SK-N-SH (cell line): Measurements from ENCODE around the gene SLC22A4. TPM values are rescaled to one million over a fixed set of nuclear protein-coding genes. Genes with fewer than 3 reads are reported as not detected.

Experiments used
- CTCF ChIA-PET: fragments of 300-600, 350-600 bp; formaldehyde crosslinking; extraction: SDS; loops from one replicate; lab custom pipeline; 2021; lab: Yijun Ruan, JAX
- POLR2A ChIA-PET: fragments of 350-600 bp; sonication (Branson Sonifier 250); formaldehyde crosslinking; extraction: SDS; loops from one replicate; lab custom pipeline; 2020; ENCODE audit warnings: antibody characterized with exemption, inconsistent platforms; lab: Yijun Ruan, JAX
- DNase-seq: peaks from one replicate; pipeline ENCODE4 v3.0.0; 2012
- H2AFZ ChIP-seq: fragments of 200-600 bp; sonication (generic); 2 replicates; pipeline ENCODE4 v1.8.1; 2016; ENCODE audit warnings: antibody characterized with exemption, mild to moderate bottlenecking, low read depth
- H3F3A ChIP-seq: fragments of 200-600 bp; sonication (generic); replicated peaks from 2 replicates; pipeline ENCODE3; 2016; ENCODE audit warnings: antibody characterized with exemption, mild to moderate bottlenecking; ENCODE audit not compliant: insufficient read depth
- H3K27ac ChIP-seq, 2 experiments: fragments of 200-500 bp in 1 of 2; fragments of 200-600 bp in 1 of 2; sonication (Bioruptor generic) in 1 of 2; sonication (generic), shearing (Covaris generic) in 1 of 2; 2 replicates each; pipeline versions ENCODE4 v1.5.1 to v1.6.1; 2014 to 2016; ENCODE audit warnings: low read depth in 2 of 2, inconsistent platforms in 1 of 2, low read length in 1 of 2, mild to moderate bottlenecking in 1 of 2, mixed read lengths in 1 of 2
- H3K27me3 ChIP-seq: fragments of 200-600 bp; sonication (generic), shearing (Covaris generic); 2 replicates; pipeline ENCODE4 v1.6.1; 2016; ENCODE audit warnings: mixed run types; ENCODE audit not compliant: insufficient read depth
- H3K36me3 ChIP-seq, 2 experiments: fragments of 200-500 bp in 1 of 2; fragments of 200-600 bp in 1 of 2; sonication (Bioruptor generic) in 1 of 2; sonication (generic) in 1 of 2; replicated peaks in 1 of 2; 2 replicates each; pipeline versions ENCODE3 to v1.5.1; 2014 to 2016; ENCODE audit warnings: low read length in 1 of 2, mild to moderate bottlenecking in 1 of 2; ENCODE audit not compliant: insufficient read depth in 2 of 2, control insufficient read depth in 1 of 2
- H3K4me1 ChIP-seq, 2 experiments: fragments of 200-500 bp in 1 of 2; fragments of 200-600 bp in 1 of 2; sonication (Bioruptor generic) in 1 of 2; sonication (generic), shearing (Covaris generic) in 1 of 2; 2 replicates each; pipeline versions ENCODE4 v1.5.1 to v1.6.1; 2014 to 2016; ENCODE audit warnings: low read depth in 1 of 2, low read length in 1 of 2, mixed run types in 1 of 2; ENCODE audit not compliant: insufficient read depth in 2 of 2, control insufficient read depth in 1 of 2
- H3K4me2 ChIP-seq: fragments of 200-600 bp; sonication (generic), shearing (Covaris generic); 2 replicates; pipeline ENCODE4 v1.6.1; 2017; ENCODE audit warnings: mixed run types
- H3K4me3 ChIP-seq, 2 experiments: fragments of 200-500 bp in 1 of 2; fragments of 200-600 bp in 1 of 2; sonication (Bioruptor generic) in 1 of 2; sonication (generic), shearing (Covaris generic) in 1 of 2; 2 replicates each; pipeline versions ENCODE4 v1.5.1 to v1.8.1; 2014 to 2016; ENCODE audit warnings: low read depth in 2 of 2, inconsistent platforms in 1 of 2, low read length in 1 of 2, mild to moderate bottlenecking in 1 of 2, mixed read lengths in 1 of 2, moderate library complexity in 1 of 2
- H3K79me2 ChIP-seq: fragments of 200-600 bp; sonication (generic); 2 replicates; pipeline ENCODE4 v1.8.1; 2017; ENCODE audit warnings: mild to moderate bottlenecking; ENCODE audit not compliant: insufficient read depth
- H3K9ac ChIP-seq: fragments of 200-600 bp; sonication (generic); 2 replicates; pipeline ENCODE4 v1.6.1; 2017; ENCODE audit warnings: mixed run types
- H3K9me2 ChIP-seq: fragments of 200-600 bp; sonication (generic); 2 replicates; pipeline ENCODE4 v1.6.1; 2017; ENCODE audit warnings: mixed run types
- H3K9me3 ChIP-seq: fragments of 200-600 bp; sonication (generic); 2 replicates; pipeline ENCODE4 v1.6.1; 2017; ENCODE audit warnings: mixed run types, mild to moderate bottlenecking, moderate library complexity
- H4K20me1 ChIP-seq: fragments of 200-600 bp; sonication (generic); 2 replicates; pipeline ENCODE4 v1.6.1; 2017; ENCODE audit warnings: mild to moderate bottlenecking, mixed run types; ENCODE audit not compliant: insufficient read depth
- CHD2 ChIP-seq: fragments of 150-350 bp; IDR thresholded peaks from 2 replicates; pipeline ENCODE4 v1.6.1; 2018; ENCODE audit warnings: low read length; ENCODE audit not compliant: partially characterized antibody
- CTCF ChIP-seq: fragments of 200-600 bp; sonication (generic); IDR thresholded peaks from 2 replicates; pipeline ENCODE4 v1.6.1; 2017; ENCODE audit warnings: antibody characterized with exemption, mild to moderate bottlenecking, moderate library complexity
- ELF1 ChIP-seq: IDR thresholded peaks from 2 replicates; pipeline ENCODE4 v1.4.0; 2012
- EP300 ChIP-seq, 2 experiments: IDR thresholded peaks; 2 replicates each; pipeline versions ENCODE4 v1.4.0 to v1.6.1; 2012; ENCODE audit warnings: borderline replicate concordance in 1 of 2, low read depth in 1 of 2, low read length in 1 of 2
- EZH2phosphoT487 ChIP-seq: fragments of 200-600 bp; sonication (generic); IDR thresholded peaks from 2 replicates; pipeline ENCODE4 v1.6.1; 2017; ENCODE audit warnings: low read depth, mixed run types, mild to moderate bottlenecking, antibody characterized with exemption, moderate library complexity, borderline replicate concordance
- FOXJ3 ChIP-seq: sonication (generic); formaldehyde crosslinking; IDR thresholded peaks from 2 replicates; pipeline ENCODE4 v1.5.1; 2020; ENCODE audit warnings: mild to moderate bottlenecking, missing genetic modification reagents
- FOXM1 ChIP-seq: IDR thresholded peaks from 2 replicates; pipeline ENCODE4 v1.4.0; 2012; ENCODE audit warnings: low read depth, mild to moderate bottlenecking
- JUND ChIP-seq: IDR thresholded peaks from 2 replicates; pipeline ENCODE4 v1.4.0; 2012
- MAX ChIP-seq: IDR thresholded peaks from 2 replicates; pipeline ENCODE4 v1.4.0; 2012; ENCODE audit warnings: low read depth
- NFIC ChIP-seq: IDR thresholded peaks from 2 replicates; pipeline ENCODE4 v1.4.0; 2012; ENCODE audit warnings: borderline replicate concordance
- RXRA ChIP-seq: IDR thresholded peaks from 2 replicates; pipeline ENCODE4 v1.4.0; 2012; ENCODE audit warnings: low read depth, mild to moderate bottlenecking, borderline replicate concordance
- SIN3A ChIP-seq: IDR thresholded peaks from 2 replicates; pipeline ENCODE4 v1.6.1; 2012; ENCODE audit warnings: low read depth, mild to moderate bottlenecking, low read length, moderate library complexity, borderline replicate concordance
- USF1 ChIP-seq: IDR thresholded peaks from 2 replicates; pipeline ENCODE4 v1.4.0; 2012; ENCODE audit warnings: low read depth, borderline replicate concordance
- USF2 ChIP-seq: fragments of 150-350 bp; IDR thresholded peaks from 2 replicates; pipeline ENCODE4 v1.6.1; 2017; ENCODE audit warnings: antibody characterized with exemption, low read length, low read depth, borderline replicate concordance
- WGBS: methylation state at CpG from one replicate; pipeline ENCODE4 v1.1.6; 2017; ENCODE audit warnings: low lambda C conversion rate; 5-methylcytosine and 5-hydroxymethylcytosine counted together
- polyA plus RNA-seq, 3 experiments: library from polyadenylated mRNA; depleted of rRNA; stranded (reverse); fragments of >200 nt; gene quantifications; 2 replicates each; pipeline ENCODE4 v1.2.3, GENCODE V29; 2012

The SLC22A4 gene
- polyA plus RNA-seq, 1 of the 3 experiments (the other 2 are of a cell fraction), result 3.3 TPM

- CTCF ChIA-PET, result interaction anchor here (1.0 to 1.4 kb wide), 2 partner anchors 9 to 10 kb away, joined by 3 to 5 read pairs; no protein-coding TSS in a partner anchor
Measured at GRCh38 chr5:132376694-132377641, 82.8 kb downstream of the SLC22A4 start.

GRCh38 chr5:132377738-132378137, 83.5 kb downstream of the SLC22A4 start:
- Histone ChIP-seq H4K20me1 (no peaks in the 10 kb centered on the region), H3K4me2 (no peak overlapping the region), H3K9me2 (no peaks in the 10 kb centered on the region), H3K4me3 (no peak overlapping the region), H3K9me3 (no peaks in the 10 kb centered on the region), H3K36me3 (peaks cover 0 to 9% of the 10 kb centered on the region in 2 experiments), H3K27ac (no peak overlapping the region), H2AFZ (no peak overlapping the region), H3K27me3 (no peaks in the 10 kb centered on the region), H3K79me2 (no peaks in the 10 kb centered on the region), H3K4me1 (no peaks in the 10 kb centered on the region; a peak in 1 of 4 replicates), H3F3A (no peaks in the 10 kb centered on the region), H3K9ac (no peak overlapping the region)
- no peak for DNase-seq
- CTCF ChIA-PET, result interaction anchor here (1.0 to 1.6 kb wide), 2 partner anchors 8 to 123 kb away, joined by 5 to 9 read pairs; no protein-coding TSS in a partner anchor
- POLR2A ChIA-PET, result no interaction called here
- 89% methylated on average over 3 of the region's 7 CpGs for WGBS
- TF ChIP-seq RXRA (no peak), FOXM1 (no peak), EP300 (IDR thresholded peaks at IDR 0.05; ENCODE audit: borderline replicate concordance in 1 of 2, low read depth in 1 of 2, low read length in 1 of 2) (no peak), USF2 (no peak), EZH2phosphoT487 (no peak), FOXJ3 (no peak), SIN3A (no peak)

More at GRCh38 chr5:132376694-132377641, 82.8 kb downstream of the SLC22A4 start:
- TF ChIP-seq CHD2, result no peak
- no peak for TF ChIP-seq MAX
- no peak for TF ChIP-seq ELF1
- no peak for TF ChIP-seq NFIC
- no peak for TF ChIP-seq CTCF
- no peak for TF ChIP-seq USF1
- TF ChIP-seq JUND, result no peak
- TF ChIP-seq FOXM1, result no peak
- H3K9me3 ChIP-seq, result no peaks in the 10 kb centered on the region
- H3K79me2 ChIP-seq, result no peaks in the 10 kb centered on the region
- H3K9me2 ChIP-seq, result no peaks in the 10 kb centered on the region
- no peak overlapping the region for H3K27ac ChIP-seq
- no peaks in the 10 kb centered on the region for H3K27me3 ChIP-seq
- peaks cover 0 to 6% of the 10 kb centered on the region in 2 experiments for H3K36me3 ChIP-seq
- no peaks in the 10 kb centered on the region for H3F3A ChIP-seq
- H3K4me1 ChIP-seq, result peaks cover 0 to 3% of the 10 kb centered on the region in 2 experiments; a peak in 1 of 4 replicates
- H3K4me2 ChIP-seq, result no peak overlapping the region
- DNase-seq, result no peak
- POLR2A ChIA-PET, result no interaction called here
- H4K20me1 ChIP-seq, result no peaks in the 10 kb centered on the region
- 94% methylated on average over 14 of the region's 16 CpGs for WGBS
- no peak overlapping the region for H3K4me3 ChIP-seq
- H2AFZ ChIP-seq, result no peak overlapping the region
- no peak overlapping the region for H3K9ac ChIP-seq
